GM18909 (cell line): ENCODE measurements around the gene CDK17.
"Not testable (repeated sequence)": the region's sequence is repeated elsewhere in the genome, so short reads cannot be mapped to it uniquely, and the experiment has no call there.

Experiments used
- ATAC-seq: cut with Tn5 transposase; IDR thresholded peaks from one replicate; pipeline ENCODE4 v1.9.1; 2021; ENCODE audit warnings: mild to moderate bottlenecking; ENCODE audit not compliant: unreplicated experiment, poor library complexity

The CDK17 gene

DNA sequence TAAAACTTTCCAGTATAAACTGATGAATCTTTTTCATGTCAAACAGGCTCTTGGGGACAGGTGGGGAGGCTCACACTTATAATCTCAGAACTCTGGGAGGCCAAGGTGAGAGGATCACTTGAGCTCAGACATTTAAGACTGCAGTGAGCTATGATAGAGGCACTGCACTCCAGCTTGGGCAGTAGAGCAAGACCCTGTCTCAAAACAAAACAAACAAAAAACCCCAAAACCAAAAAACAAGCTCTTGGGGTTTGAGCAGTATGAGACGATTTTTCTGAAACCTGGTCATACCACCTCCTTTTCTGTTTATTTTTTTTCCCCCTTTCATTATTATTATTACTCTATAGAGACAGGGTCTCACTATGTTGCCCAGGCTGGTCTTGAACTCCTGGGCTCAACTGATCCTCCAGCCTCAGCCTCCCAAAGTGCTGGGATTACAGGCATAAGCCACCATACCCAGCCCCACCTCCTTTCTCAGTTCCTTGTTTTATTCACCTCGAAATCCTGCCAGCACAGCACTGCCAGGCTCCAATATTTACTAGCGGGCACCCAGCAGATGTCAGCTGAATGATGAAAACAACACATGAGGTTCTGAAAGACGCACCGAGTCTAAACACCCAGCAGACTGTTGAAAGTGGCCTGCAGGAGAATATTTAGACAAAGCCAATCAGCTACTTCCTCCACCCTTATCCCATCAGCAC is 19.5 kb upstream of the CDK17 start:
- ATAC-seq: peak; percentile 40

DNA sequence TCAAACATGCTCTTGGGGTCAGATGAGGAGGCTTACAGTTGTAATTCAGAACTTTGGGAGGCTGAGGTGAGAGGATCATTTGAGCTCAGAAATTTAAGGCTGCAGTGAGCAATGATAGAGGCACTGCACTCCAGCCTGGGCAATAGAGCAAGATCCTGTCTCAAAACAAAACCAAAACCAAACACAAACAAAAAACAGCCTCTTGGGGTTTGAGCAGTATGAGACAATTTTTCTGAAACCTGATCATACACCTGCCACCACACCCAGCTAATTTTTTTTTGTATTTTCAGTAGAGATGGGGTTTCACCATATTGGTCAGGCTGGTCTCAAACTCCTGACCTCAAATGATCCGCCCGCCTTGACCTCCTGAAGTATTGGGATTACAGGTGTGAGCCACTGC is 17.4 kb upstream of the CDK17 start:
- peak; percentile 62 for ATAC-seq

DNA sequence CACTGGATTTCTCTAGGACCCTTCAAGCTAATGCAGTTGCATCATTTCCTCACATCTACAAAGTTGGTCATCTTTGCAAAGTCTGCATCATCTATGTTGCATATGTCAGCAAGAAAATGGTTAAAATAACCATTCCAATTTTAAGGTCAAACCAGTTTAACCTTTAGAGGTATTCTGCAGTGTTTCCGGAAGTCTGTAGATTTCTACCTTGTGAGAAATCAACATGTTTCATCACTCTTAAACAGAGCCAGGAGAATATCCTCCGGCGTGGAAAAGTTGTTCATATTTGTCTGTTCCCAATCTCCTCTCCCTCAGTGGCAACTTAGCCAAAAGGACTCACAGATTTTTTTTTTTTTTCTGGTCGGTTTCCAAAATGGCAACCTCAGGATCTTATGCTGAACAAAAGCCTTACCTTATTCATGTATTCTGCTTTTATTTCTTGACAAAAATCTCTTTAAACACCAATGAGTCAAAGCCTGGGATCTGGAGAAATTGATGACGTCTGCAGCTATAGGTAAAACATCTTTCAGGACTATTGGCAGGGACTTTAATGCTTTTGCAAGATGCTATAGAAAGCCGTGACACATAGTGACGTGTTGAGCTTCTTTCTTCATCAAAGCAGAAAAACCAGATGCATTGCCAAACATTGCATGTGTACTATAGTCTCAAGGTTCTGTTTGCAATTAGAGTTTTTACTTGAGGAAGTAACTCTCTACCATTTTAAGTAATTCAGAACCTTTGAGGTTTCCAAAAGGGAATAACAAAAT is 16.0 kb upstream of the CDK17 start:
- no peak for ATAC-seq

DNA sequence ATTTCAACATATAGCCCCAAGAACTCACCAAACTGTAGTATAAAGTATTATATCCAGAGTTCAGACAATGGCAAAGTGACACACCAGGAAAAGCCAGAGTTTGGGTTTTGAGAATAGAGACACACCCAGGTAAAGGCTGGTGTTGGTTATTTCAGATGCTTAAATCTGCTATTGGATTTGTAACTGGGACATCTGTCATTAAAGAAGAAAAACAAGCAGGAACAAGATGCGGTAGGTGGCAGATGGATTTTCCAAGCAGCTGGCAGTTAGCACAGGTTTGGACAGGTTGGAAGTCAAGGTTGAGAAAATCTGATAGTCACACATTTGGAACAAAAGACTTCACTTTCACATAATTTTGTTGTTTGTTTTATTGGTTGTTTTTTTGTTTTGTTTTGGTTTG is 14.4 kb upstream of the CDK17 start:
- no peak for ATAC-seq

DNA sequence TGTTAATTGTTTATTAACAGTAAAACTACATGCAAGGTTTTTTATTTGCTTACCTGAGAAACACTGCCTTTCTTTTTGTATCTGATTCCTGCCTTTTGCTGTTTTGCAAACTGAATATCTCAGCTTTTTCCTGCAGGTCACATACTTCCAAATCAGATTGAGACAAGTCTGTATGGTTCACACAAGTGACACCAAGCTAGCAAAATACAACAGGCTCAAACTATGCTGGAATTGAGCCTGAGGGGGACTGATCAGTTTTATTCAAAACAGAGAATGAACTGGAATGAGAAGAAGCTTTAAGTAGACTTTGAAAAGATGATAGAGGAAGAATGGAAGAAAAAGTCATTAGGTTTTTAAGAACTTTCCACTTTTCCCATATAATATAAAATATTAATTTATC is 12.2 kb upstream of the CDK17 start:
- ATAC-seq: no peak

DNA sequence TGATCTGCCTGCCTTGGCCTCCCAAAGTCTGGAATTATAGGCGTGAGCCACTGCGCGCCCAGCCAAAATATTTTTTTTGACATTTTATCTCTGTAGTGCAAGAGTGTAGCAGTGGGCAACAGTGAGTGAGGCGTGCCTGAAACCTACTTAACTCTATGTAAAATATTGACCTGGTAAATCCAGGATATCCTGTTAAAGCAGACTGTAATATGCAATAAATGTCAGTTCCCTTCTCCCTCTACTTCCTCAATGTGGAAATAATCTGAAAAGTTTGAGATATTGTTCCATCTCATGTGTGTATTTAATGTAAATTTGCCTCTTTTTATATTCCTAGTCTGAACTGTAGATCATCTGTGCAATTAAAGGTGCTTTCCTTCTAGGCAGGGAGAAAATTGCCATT is 9.5 kb upstream of the CDK17 start:
- ATAC-seq: no peak

DNA sequence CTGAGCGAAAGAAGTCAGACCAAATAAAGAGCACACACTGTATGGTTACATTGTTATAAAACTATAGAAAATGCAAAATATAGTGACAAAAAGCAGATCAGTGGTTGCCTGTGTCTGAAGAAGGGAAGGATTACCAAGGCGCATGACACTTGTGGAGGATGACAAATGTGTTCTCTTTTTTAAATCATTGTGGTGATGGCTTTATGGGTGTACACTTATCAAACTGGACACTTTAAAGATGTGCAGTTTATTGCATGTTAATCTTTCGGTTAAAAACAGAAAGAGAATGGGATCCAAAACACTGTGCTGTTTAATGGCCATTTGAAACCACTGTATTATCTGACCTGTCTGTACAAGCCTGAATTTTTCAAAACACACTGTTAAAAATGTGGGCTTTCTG is 8.8 kb upstream of the CDK17 start:
- no peak for ATAC-seq

DNA sequence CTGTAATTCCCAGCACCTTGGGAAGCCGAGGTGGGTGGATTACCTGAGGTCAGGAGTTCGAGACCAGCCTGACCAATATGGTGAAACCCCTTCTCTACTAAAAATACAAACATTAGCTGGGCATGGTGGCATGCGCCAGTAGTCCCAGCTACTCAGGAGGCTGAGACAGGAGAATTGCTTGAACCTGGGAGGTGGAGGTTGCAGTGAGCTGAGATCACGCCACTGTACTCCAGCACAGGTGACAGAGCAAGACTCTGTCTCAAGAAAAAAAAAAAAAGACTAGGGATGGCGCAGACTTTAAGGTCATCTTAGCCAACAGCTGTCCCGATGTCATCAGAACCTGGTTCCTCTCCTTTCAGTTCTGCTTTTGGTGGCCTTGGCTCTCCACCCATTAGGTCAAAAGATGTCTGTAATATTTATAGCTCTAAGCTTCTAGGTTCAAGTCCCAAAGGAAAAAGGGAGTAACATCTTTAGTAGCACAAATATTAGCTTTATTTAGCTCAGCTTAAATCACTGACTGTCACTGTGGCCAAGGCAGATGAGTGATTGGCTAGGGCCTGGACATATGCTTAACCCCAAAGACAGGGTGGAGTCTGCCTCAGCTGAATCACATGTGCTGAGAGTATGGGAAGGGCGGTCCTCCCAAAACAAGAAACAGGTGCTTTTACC is 7.3 kb upstream of the CDK17 start:
- ATAC-seq: peak; percentile 97

DNA sequence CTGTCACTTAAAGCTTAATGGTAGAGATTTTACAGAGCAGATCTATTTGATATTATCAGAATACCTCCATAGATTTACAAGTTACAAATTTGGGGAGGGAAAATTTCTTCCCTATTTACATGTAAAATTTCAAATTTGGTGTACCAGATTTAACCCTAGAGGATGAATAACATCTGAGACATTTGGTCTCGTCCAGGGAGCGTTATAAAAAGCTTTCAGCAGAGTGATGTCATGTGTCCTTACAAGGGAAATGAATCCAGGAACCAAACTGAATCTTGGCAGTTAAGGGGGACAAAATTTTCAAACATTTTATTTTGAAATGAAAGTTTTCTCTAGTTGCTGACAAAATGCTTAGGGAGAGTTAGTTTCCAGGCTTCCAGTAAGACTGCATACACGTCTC is 4.5 kb upstream of the CDK17 start:
- ATAC-seq: no peak

DNA sequence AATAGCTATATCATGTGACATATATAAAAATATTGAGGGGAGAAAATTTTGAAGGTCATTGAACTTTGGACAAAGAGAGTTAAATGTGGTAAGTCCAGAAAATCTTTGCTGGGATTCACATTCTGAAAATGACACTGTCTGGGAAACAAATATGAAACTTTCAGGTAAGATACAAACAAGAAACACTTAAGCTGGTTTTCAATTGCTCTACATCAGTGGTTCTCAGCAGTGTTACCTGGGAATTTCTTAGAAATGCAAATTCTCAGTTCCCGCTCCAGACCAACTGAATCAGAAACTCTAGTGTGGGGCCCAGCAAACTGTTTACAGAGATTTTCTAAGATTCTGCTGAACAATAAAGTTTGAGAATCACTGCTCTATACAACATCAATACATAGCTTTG is 3.6 kb upstream of the CDK17 start:
- no peak for ATAC-seq

DNA sequence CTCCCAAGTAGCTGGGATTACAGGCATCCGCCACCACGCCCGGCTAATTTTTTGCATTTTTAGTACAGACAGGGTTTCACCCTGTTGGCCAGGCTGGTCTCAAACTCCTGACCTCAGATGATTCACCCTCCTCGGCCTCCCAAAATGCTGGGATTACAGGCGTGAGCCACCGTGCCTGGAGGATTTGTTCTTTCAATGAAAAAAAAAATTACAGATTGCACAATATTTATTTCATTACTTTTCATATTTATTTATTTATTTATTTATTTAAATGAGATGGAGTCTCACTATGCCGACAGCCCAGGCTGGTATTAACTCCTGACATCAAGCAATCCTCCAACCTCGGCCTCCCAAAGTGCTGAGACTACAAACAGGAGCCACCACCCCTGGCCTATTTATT is 2.3 kb upstream of the CDK17 start:
- ATAC-seq: not testable (repeated sequence)

DNA sequence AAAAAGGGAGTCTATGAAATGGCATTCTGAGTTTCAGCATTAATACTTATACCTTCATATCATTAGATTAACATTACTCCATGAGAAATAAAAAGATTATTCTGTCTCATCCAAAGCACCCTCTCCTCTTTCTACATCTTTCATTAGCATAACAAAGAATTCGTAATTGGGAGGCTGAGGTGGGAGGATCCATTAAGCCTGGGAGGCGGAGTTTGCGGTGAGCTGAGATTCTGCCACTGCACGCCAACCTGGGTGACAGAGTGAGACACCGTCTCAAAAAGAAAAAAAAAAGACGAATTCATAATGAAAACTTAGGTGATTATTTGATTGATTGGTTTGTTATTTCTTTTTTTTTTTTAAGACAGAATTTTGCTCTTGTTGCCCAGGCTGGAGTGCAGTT is 1.8 kb upstream of the CDK17 start:
- no peak for ATAC-seq

DNA sequence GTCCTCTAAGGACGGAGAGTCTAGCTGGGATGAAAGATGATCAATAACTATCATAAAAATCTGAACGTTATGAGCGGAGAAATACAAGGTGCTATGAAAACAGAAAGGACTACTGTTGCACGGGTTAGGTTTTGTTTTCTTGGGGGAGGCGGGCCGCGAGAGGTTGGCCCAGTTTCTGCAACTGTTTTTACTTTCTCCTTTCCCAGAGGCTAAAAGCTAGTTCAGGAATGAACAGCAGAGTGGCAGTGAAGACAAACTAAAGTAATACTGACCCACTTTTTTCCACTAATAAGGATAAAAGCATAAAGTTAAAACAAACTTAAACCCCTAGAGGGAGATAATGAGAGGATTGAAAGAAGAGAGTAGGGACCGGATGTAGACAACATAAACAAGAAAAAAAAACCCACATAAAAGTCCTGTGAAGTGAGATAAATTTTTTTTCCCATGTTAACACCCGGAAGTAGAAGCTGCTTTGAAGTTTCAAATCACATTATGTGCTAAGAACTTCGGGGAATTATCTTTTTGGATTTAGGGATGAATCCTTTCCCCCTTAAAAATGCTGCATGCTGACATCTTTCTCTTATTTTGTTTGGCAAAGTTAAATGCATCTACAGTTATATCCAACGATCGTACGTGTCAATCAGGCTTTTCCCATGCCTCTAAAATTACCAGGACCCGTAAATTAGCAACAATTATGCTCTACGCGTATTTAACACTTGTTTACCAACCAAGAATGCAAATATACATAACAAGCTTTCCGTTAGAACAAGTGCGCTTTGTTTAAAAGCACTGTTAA is 1.0 kb upstream of the CDK17 start:
- ATAC-seq: peak; percentile 27

DNA sequence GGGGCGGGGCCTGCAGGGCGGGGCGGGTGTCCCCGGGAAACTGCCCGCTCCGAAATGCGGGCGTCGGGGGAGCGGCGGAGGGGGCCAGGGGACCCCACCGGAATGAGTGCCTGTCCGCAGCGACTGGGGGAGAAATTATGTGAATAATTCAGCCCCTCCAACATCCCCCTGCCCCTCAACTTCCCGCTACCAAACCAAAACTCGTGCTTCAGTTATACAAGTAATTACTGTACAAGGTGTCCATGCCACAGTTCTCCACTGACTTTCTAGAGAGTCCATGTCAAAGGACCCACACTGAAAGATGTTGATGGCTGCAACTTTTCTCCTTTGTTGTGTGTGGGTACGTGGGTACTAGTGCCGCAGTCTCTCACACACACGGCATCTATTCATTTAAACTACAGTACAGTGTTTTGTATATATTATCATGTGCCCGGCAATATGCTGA is 414 bp upstream of the CDK17 start:
- peak; percentile 6 for ATAC-seq

DNA sequence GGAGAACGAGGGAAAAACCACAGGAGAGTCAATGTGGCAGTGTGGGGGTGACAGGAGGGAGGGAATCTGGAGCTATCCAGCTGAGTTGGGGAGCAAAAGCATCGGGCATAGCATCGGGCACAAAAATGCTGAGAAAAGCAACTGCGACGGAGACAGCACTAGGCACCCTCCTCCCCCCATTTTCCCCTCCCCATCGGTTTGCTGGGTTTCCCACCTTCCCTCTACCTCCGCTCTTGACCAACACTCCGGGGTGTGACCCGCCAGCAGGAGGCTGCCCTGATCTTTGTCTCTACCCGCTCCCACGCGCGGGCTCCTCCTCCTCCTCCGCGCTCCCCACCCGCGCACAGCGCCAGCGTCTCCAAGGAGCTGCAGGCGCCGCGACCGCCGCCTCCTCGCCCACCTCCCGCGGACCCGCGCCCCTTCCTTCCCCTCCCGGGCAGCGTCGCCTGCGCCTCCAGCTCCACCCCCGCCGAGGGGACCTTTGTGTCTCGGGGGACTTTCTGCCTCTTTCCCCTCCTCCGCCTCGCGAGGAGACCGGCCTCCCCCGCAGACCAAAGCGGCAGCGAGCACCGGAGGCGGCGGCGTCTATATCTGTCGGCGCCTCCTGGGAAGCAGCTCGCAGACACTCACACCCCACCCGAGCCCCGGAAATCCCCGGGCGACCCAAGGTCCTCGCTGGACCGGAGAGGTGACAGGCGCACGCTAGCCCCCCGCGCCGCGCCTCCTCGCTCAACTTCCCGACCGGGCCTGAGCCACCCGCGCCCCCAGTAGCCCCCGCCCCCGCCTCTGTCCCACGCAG is 920 bp downstream of the CDK17 start:
- ATAC-seq: peak; percentile 43

DNA sequence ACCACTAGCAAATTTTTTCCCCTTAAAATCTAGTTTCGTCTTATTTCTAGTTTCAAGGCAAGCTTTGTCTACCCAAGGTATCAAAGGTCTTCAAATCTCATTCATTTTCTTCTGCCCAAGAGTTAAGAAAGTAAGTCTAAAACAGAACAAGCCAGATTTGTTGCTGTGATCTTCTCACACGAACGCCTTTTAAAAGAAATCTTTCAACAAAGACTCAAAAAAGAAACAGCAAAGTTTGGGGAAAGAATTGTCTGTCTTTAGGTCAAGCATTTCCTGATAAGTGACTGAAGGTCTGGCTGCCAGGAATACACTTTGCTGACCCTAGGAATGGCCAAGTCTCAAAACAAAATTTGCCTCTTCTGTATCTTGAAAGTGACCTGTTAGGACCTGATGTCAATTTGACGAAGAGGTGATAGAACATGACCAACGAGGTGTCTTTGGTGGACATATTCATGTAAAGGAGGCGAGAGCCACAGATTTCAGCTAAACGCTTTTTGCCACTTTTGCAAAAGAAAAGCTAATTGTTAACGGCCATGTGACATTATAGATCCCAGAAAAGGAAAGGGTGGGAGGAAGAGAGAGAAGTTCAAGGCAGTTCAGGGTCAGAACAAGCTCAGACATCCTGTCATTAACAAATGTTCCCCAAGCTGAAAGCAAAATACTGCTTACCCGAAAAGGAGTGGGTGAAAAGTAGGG is 1.7 kb downstream of the CDK17 start:
- ATAC-seq: no peak

DNA sequence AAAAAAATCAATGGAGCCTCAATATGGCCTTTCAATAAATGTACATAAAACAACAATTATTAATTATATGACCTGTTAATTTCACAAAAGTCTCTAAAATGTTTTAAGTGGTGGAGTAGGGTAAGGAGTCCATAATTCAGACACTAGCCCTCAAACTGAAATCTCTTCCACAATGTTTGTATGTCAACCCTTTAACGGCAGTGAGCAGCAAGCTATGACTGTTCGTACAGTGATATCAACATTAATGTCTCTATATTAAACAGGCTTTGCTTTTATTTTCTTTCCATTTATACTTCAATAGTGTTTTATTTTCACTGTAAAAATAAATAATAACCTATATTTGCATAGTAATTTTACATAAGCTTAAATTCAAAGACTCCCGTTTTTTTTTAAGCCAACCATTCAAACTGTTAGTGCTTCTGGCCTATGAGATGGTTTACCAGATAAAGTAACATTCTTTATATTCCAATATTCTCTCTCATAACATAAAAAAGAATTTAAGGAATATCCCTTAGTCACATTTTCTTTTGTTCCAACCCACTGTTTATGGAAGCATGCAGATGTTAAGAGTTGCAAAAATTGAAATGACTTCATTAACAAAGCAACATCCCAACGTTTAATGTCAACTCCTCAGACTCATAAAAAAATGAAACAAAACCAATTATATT is 2.3 kb downstream of the CDK17 start:
- ATAC-seq: no peak

DNA sequence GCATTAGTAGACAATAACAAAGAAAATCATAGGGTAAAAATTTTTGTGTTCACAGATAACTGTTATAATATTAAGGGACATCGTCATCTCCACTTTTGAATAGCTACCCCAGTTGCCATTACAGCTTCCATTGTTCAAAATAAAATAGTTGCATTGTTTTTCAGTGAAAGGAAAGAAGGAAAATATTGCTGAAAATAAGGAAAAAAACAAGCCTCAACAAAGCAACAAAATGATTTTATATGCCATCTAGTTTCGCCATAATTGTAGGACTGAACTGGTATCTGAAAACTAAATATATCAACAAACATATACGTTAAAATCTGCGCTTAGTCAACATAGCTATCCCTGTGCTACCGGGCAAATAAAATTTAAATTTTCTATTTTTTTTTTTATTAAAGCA is 3.3 kb downstream of the CDK17 start:
- ATAC-seq: no peak

DNA sequence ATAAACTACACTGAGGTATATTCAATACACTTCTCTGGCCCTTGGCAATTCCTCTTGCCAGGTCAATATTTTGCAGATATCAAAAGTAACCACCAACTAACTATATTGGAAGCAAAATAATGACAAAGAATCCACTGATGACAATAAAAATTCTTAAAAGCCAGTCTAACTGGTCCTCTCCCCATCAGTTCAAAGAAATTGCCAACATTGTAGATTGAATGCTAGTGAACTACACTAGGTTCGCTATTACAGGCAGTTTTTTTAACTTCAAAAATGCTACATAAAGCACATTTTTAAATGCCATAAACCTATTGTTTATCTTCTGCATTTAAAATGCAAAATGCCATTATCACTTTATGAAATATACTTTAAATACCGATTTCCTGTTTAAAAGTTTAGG is 4.0 kb downstream of the CDK17 start:
- no peak for ATAC-seq
